HG02759 (cell line): ENCODE measurements around the gene PHRF1.

Experiments
- ATAC-seq: cut with Tn5 transposase; IDR thresholded peaks from one replicate; pipeline ENCODE4 v1.9.1; 2021; ENCODE audit warnings: mild to moderate bottlenecking, moderate library complexity; ENCODE audit not compliant: unreplicated experiment

PHRF1 gene

GRCh38 chr11:625636-626268 is 49.5 kb downstream of the PHRF1 start:
- no peak for ATAC-seq

GRCh38 chr11:626475-627307 is 50.4 kb downstream of the PHRF1 start, which contains the start of gene SCT:
Gene SCT, minus strand, starts transcription at chr11:627181. Its CDS starts 38 bp downstream, at chr11:627143.
- no peak for ATAC-seq

GRCh38 chr11:627308-627576 is 51.0 kb downstream of the PHRF1 start:
- no peak for ATAC-seq

GRCh38 chr11:628056-628455 is 51.8 kb downstream of the PHRF1 start:
- ATAC-seq, result no peak

- no peak for ATAC-seq
Observed at GRCh38 chr11:629237-629583, 52.9 kb downstream of the PHRF1 start.

GRCh38 chr11:630871-631270 is 54.6 kb downstream of the PHRF1 start:
- ATAC-seq, result no peak

GRCh38 chr11:635945-636510 is 59.8 kb downstream of the PHRF1 start:
- ATAC-seq, result no peak

GRCh38 chr11:636511-637332 is 60.5 kb downstream of the PHRF1 start, which contains the start of gene DRD4:
Gene DRD4, plus strand, starts transcription at chr11:637269. Its CDS starts 36 bp downstream, at chr11:637305.
- ATAC-seq, result no peak

GRCh38 chr11:637333-637592 is 61.0 kb downstream of the PHRF1 start:
- ATAC-seq, result no peak

- ATAC-seq, result no peak
Observed at GRCh38 chr11:637593-638521, 61.6 kb downstream of the PHRF1 start.

GRCh38 chr11:638631-639331 is 62.5 kb downstream of the PHRF1 start:
- no peak for ATAC-seq

GRCh38 chr11:639332-639955 is 63.2 kb downstream of the PHRF1 start:
- no peak for ATAC-seq

GRCh38 chr11:640021-640706 is 63.9 kb downstream of the PHRF1 start:
- ATAC-seq, result no peak

GRCh38 chr11:641806-642370 is 65.6 kb downstream of the PHRF1 start:
- ATAC-seq, result no peak

- no peak for ATAC-seq
Observed at GRCh38 chr11:643366-643765, 67.1 kb downstream of the PHRF1 start.

- no peak for ATAC-seq
Observed at GRCh38 chr11:643849-644738, 67.8 kb downstream of the PHRF1 start.

GRCh38 chr11:645536-645935 is 69.3 kb downstream of the PHRF1 start:
- no peak for ATAC-seq

- ATAC-seq, result no peak
Observed at GRCh38 chr11:646214-646613, 69.9 kb downstream of the PHRF1 start.
